Ureter (tissue), 1 donor: ENCODE measurements around the gene CKB. TPM values are rescaled to one million over a fixed set of nuclear protein-coding genes. Genes with fewer than 3 reads are reported as not detected.
A peak's percentile ranks its signal among the peaks of the same experiment; 100 is the strongest.

Experiments used
- DNase-seq: peaks from one replicate; pipeline ENCODE4 v3.0.0-alpha.2; 2020; ENCODE audit warnings: low spot score
- total RNA-seq: library from RNA; stranded (reverse); gene quantifications from one replicate; pipeline ENCODE4 v1.2.4, GENCODE V29; 2023
- donor health status: DM: yes; HTN: yes; CAD: no.

Gene CKB
- 310 TPM for total RNA-seq

- DNase-seq: no peak
Measured at GRCh38 chr14:103522649-103523574, at the start of gene CKB. TSS of gene CKB (minus strand) at chr14:103522830. CDS start at chr14:103522493, 337 bp downstream.

- DNase-seq: no peak
Measured at GRCh38 chr14:103569408-103569807, 46.8 kb upstream of the CKB start.

GRCh38 chr14:103568952-103569351 lies 46.3 kb upstream of the CKB start:
- DNase-seq: no peak

- DNase-seq: no peak
Measured at GRCh38 chr14:103563844-103564505, 41.3 kb upstream of the CKB start.

- no peak for DNase-seq
Measured at GRCh38 chr14:103563226-103563620, 40.6 kb upstream of the CKB start.

GRCh38 chr14:103562429-103563225 lies 40.0 kb upstream of the CKB start, which contains the start of the genes BAG5 and COA8:
TSS of gene BAG5 (minus strand) at chr14:103562657. CDS start at chr14:103561164, 1,493 bp downstream.
TSS of gene COA8 (plus strand) at chr14:103562960. CDS start at chr14:103563002, 42 bp downstream.
- DNase-seq: peak; percentile 83

- no peak for DNase-seq
Measured at GRCh38 chr14:103562179-103562428, 39.5 kb upstream of the CKB start.

- DNase-seq: no peak
Measured at GRCh38 chr14:103561381-103562178, 39.0 kb upstream of the CKB start.

GRCh38 chr14:103560691-103561090 lies 38.1 kb upstream of the CKB start:
- no peak for DNase-seq

GRCh38 chr14:103559766-103560165 lies 37.1 kb upstream of the CKB start:
- DNase-seq: no peak

- no peak for DNase-seq
Measured at GRCh38 chr14:103558071-103558882, 35.6 kb upstream of the CKB start.

GRCh38 chr14:103556946-103557758 lies 34.5 kb upstream of the CKB start:
- no peak for DNase-seq

GRCh38 chr14:103555559-103556337 lies 33.1 kb upstream of the CKB start:
- DNase-seq: no peak

GRCh38 chr14:103552846-103553210 lies 30.2 kb upstream of the CKB start:
- peak; percentile 40 for DNase-seq

- DNase-seq: peak; percentile 55
Measured at GRCh38 chr14:103552011-103552845, 29.6 kb upstream of the CKB start.

- DNase-seq: peak; percentile 46
Measured at GRCh38 chr14:103551338-103551762, 28.7 kb upstream of the CKB start.

GRCh38 chr14:103550451-103551337 lies 28.1 kb upstream of the CKB start:
- peak; percentile 44 for DNase-seq
